MCF 10A (cell line): ENCODE measurements around the gene IL1F10. TPM values are rescaled to one million over a fixed set of nuclear protein-coding genes. Genes with fewer than 3 reads are reported as not detected.

Experiments
- BruUV-seq: library from RNA; stranded (reverse); fragments of 400-500 nt; replicated peaks from 2 replicates; lab custom pipeline; 2021; lab: Mats Ljungman, UMichigan
- CTCF ChIA-PET: fragments of 300-600 bp; sonication (Branson Sonifier 250); formaldehyde crosslinking; extraction: SDS; loops from one replicate; lab custom pipeline; 2021; ENCODE audit warnings: antibody characterized with exemption, inconsistent platforms; lab: Yijun Ruan, JAX
- POLR2A ChIA-PET: fragments of 300-600, 350-650 bp; sonication (Branson Sonifier 250); formaldehyde crosslinking; extraction: SDS; loops from one replicate; lab custom pipeline; 2020; ENCODE audit warnings: antibody characterized with exemption, inconsistent platforms; lab: Yijun Ruan, JAX
- DNase-seq: peaks from one replicate; pipeline ENCODE4 v3.0.0-alpha.2; 2018; ENCODE audit not compliant: unreplicated experiment
- H3K27ac Mint-ChIP-seq: one replicate; pipeline ENCODE4 v1.8.0; 2022; ENCODE audit warnings: mild to moderate bottlenecking, low read depth, mixed read lengths; ENCODE audit not compliant: unreplicated experiment
- H3K27me3 Mint-ChIP-seq: one replicate; pipeline ENCODE4 v1.8.0; 2022; ENCODE audit warnings: mixed read lengths; ENCODE audit not compliant: insufficient read depth, unreplicated experiment
- H3K36me3 Mint-ChIP-seq: one replicate; pipeline ENCODE4 v1.8.0; 2022; ENCODE audit warnings: mild to moderate bottlenecking, moderate library complexity, mixed read lengths; ENCODE audit not compliant: insufficient read depth, unreplicated experiment
- H3K4me1 Mint-ChIP-seq: one replicate; pipeline ENCODE4 v1.8.0; 2022; ENCODE audit warnings: mixed read lengths; ENCODE audit not compliant: insufficient read depth, unreplicated experiment
- H3K4me3 Mint-ChIP-seq: one replicate; pipeline ENCODE4 v1.8.0; 2022; ENCODE audit warnings: mild to moderate bottlenecking, moderate library complexity, mixed read lengths; ENCODE audit not compliant: unreplicated experiment
- H3K9me3 Mint-ChIP-seq: one replicate; pipeline ENCODE4 v1.8.0; 2022; ENCODE audit warnings: mixed read lengths; ENCODE audit not compliant: unreplicated experiment
- CTCF ChIP-seq: fragments of 200-600 bp; IDR thresholded peaks from one replicate; pipeline ENCODE4 v1.8.0; 2022; ENCODE audit warnings: antibody characterized with exemption, mild to moderate bottlenecking; ENCODE audit not compliant: unreplicated experiment
- intact Hi-C: fragments of 100-400 bp; cut with micrococcal nuclease; formaldehyde crosslinking; loops from 2 replicates; pipeline ENCODE4 v1.14.1; 2022
- total RNA-seq: library from RNA; stranded (reverse); gene quantifications from 2 replicates; pipeline ENCODE4 v1.2.3, GENCODE V29; 2022

Gene IL1F10
- total RNA-seq, 1 experiment from 2014 or later = not detected

DNA sequence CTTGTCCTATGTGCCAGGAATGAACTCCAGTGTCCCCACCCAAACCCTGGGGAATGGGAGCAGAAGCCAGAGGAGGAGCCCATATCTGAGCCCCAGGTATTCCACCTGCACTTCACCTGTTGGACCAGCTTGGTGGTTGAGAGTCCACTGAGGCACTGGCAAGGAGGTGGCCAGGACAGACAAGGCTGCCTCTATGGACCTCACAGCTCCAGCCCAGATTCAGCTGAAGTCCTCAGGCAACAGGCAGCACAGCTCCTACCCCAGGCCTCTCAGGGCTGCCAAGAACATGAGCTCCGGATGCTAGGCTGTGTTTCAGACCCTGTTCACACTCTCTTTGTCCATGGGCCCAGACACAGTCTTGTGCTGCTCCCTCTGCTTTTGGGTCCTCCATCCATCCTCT is 2.9 kb upstream of the IL1F10 start:
- ChIA-PET CTCF (no interaction called here), POLR2A (no interaction called here)
- no peak for TF ChIP-seq CTCF
- intact Hi-C loops = no loop called here
- Mint-ChIP-seq H3K4me3 (no peak overlapping the region), H3K4me1 (peaks cover 13% of the 10 kb centered on the region), H3K27me3 (no peaks in the 10 kb centered on the region), H3K9me3 (peaks cover 8% of the 10 kb centered on the region), H3K27ac (no peak overlapping the region), H3K36me3 (peaks cover 6% of the 10 kb centered on the region)
- no TSS peak for BruUV-seq
- DNase-seq = no peak

DNA sequence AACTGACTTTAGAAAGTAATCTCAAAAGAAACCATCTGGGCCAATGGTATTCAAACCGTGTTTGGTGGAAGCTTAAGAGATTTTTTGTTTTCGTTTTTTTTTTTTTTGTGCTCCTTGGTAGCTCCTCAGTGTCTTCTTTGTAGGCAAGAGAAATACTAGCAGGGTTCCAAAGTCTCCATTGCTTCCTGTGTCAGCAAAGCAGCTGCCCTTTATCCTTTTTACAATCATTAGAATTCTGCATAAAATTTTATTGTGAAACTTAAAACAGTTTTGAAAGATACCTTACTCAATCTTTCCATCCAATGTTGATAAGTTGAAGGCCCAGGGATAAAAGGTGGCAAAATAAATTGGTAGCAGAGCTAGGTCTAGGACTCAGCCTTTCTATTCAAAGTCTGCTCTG is 479 bp downstream of the IL1F10 start:
- DNase-seq = no peak
- H3K36me3 Mint-ChIP-seq = peaks cover 6% of the 10 kb centered on the region
- no TSS peak for BruUV-seq
- H3K27ac Mint-ChIP-seq = no peak overlapping the region
- ChIA-PET CTCF (interaction anchor here (1.0 to 1.1 kb wide), 2 partner anchors 13 to 109 kb away, joined by 3 read pairs; no protein-coding TSS in a partner anchor), POLR2A (interaction anchor here (1.5 kb wide), 1 partner anchor 10 kb away, joined by 3 read pairs; no protein-coding TSS in a partner anchor)
- peaks cover 8% of the 10 kb centered on the region for H3K9me3 Mint-ChIP-seq
- no peak overlapping the region for H3K4me3 Mint-ChIP-seq
- no peaks in the 10 kb centered on the region for H3K27me3 Mint-ChIP-seq
- peaks cover 15% of the 10 kb centered on the region for H3K4me1 Mint-ChIP-seq
- intact Hi-C loops = no loop called here
- TF ChIP-seq CTCF = no peak

DNA sequence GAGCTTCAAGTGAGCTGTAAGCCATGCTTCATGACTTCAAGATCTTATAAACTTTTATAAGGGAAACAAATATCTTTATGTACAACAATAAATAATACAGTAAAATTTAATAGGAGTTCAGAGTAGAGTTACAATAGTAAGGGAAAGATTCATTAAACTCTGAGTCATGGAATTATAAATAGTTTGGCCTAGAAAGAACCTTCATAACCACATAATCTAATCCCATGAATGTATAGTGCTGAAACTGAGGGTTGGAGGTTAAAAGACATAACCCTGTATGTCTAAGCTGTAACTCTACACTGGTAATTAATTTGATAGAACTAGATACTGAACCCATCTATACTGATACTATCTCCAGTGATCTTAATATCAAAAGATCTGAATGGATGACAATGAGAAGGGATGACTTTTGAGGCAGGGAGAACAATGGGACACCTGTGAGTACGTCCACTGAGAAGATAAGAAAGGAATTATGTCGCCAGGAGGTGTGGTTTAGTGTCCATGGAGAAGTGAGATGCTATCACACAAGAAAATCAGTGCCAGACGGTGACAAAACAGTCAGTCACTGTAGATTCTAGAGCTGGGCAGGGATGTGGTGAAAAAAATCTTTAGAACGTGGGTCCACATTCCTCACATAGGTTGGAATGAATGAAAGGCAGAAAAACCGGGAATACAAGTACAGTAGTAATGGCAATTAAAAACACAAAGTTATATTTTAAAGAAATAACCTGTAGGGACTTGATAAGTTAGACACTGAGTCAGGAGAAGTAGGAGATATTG is 1.1 kb downstream of the IL1F10 start:
- Mint-ChIP-seq H3K27me3 (no peaks in the 10 kb centered on the region), H3K27ac (no peak overlapping the region), H3K4me3 (no peak overlapping the region), H3K36me3 (peaks cover 6% of the 10 kb centered on the region), H3K9me3 (peaks cover 8% of the 10 kb centered on the region), H3K4me1 (peaks cover 15% of the 10 kb centered on the region)
- CTCF ChIA-PET = interaction anchor here (0.7 to 1.7 kb wide), 4 partner anchors 10 to 110 kb away, joined by 3 to 4 read pairs (median 4); no protein-coding TSS in a partner anchor
- intact Hi-C loops = no loop called here
- POLR2A ChIA-PET = interaction anchor here (1.5 kb wide), 1 partner anchor 9 kb away, joined by 3 read pairs; no protein-coding TSS in a partner anchor
- no TSS peak for BruUV-seq
- no peak for TF ChIP-seq CTCF
- DNase-seq = no peak

GRCh38 chr2:113069676-113070605 is 2.2 kb downstream of the IL1F10 start:
- peaks cover 15% of the 10 kb centered on the region for H3K4me1 Mint-ChIP-seq
- peaks cover 5% of the 10 kb centered on the region for H3K36me3 Mint-ChIP-seq
- POLR2A ChIA-PET = no interaction called here
- CTCF ChIA-PET = interaction anchor here (0.7 to 1.7 kb wide), 2 partner anchors 9 to 48 kb away, joined by 4 read pairs; no protein-coding TSS in a partner anchor
- intact Hi-C loops = no loop called here
- no peak for TF ChIP-seq CTCF
- DNase-seq = no peak
- H3K27ac Mint-ChIP-seq = no peak overlapping the region
- peaks cover 8% of the 10 kb centered on the region for H3K9me3 Mint-ChIP-seq
- H3K27me3 Mint-ChIP-seq = no peaks in the 10 kb centered on the region
- BruUV-seq = no TSS peak
- no peak overlapping the region for H3K4me3 Mint-ChIP-seq
